ENCODE results near the gene OSTC.

DNA sequence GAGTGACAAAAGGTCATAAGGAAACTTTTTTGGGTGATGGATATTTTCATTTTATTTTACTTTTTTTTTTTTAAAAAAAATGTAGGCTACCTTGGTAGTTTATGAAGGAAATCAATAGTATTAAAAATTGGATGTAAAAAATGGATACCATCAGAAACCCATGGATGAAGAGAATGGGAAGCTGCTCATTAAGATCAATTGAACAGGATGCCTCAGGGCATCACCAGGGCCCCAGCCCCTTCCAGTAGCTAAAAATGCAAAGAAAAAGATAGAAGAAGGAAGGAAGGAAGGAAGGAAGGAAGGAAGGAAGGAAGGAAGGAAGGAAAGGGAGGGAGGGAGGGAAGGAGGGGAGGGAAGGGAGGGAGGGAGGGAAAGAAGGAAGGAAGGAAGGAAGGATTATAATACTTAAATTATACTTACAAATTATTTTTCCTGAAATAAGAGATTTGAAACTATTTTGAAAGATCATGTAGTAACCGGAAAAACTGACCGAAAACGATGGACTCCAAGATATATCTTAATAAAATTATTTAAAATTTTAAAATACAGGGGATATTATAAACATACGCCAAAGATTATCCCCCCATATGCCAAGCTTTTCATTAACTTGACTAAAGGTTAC is 24.1 kb downstream of the OSTC start:
- TF ChIP-seq, protein P1, sequence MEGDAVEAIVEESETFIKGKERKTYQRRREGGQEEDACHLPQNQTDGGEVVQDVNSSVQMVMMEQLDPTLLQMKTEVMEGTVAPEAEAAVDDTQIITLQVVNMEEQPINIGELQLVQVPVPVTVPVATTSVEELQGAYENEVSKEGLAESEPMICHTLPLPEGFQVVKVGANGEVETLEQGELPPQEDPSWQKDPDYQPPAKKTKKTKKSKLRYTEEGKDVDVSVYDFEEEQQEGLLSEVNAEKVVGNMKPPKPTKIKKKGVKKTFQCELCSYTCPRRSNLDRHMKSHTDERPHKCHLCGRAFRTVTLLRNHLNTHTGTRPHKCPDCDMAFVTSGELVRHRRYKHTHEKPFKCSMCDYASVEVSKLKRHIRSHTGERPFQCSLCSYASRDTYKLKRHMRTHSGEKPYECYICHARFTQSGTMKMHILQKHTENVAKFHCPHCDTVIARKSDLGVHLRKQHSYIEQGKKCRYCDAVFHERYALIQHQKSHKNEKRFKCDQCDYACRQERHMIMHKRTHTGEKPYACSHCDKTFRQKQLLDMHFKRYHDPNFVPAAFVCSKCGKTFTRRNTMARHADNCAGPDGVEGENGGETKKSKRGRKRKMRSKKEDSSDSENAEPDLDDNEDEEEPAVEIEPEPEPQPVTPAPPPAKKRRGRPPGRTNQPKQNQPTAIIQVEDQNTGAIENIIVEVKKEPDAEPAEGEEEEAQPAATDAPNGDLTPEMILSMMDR (IDR thresholded peaks at IDR 0.05 in 8 of 11, conservative IDR thresholded peaks at IDR 0.05 in 3 of 11): no peak
- TF ChIP-seq POLR2A (IDR thresholded peaks at IDR 0.05) (no peak), POLR2AphosphoS5 (IDR thresholded peaks at IDR 0.05) (no peak)

Measured in spleen (tissue), 7 donors.